GM12891 (cell line): ENCODE results near the gene TMEM91.

ENCODE experiments used
- PAX5 ChIP-seq: IDR thresholded peaks from 2 replicates; pipeline ENCODE4 v1.6.1; 2011; ENCODE audit warnings: low read length, moderate library complexity, mild to moderate bottlenecking; ENCODE audit not compliant: insufficient read depth, severe bottlenecking
- POLR2A ChIP-seq: IDR thresholded peaks from 2 replicates; pipeline ENCODE4 v1.6.1; 2011; ENCODE audit warnings: low read depth, low read length, control low read depth
- POLR2AphosphoS5 ChIP-seq: IDR thresholded peaks from 2 replicates; pipeline ENCODE4 v1.6.1; 2011; ENCODE audit warnings: low read depth, low read length, control low read depth
- TAF1 ChIP-seq: IDR thresholded peaks from 2 replicates; pipeline ENCODE4 v1.6.1; 2011; ENCODE audit warnings: low read depth, low read length, control low read depth

- TF ChIP-seq POLR2AphosphoS5 (no peak), POLR2A (no peak), TAF1 (no peak), PAX5 (no peak)
These were observed 4.8 kb upstream of the TMEM91 start for GRCh38 chr19:41371541-41371940.
